ENCODE data around the gene COPS4. TPM values are rescaled to one million over a fixed set of nuclear protein-coding genes. Genes with fewer than 3 reads are reported as not detected.

Gene COPS4
- total and polyA plus RNA-seq, 11 donors, result 13.0 to 67.2 (median 54.5) TPM

Other genes starting within 250 kb of the COPS4 start
- 1 to 10 TPM; 1.4 to 6.8 (median 3.0) TPM for gene SCD5, start 236.4 kb upstream of the COPS4 start, total RNA-seq
- 1 to 10 TPM; 2.4 to 2.5 TPM for gene SCD5, start 236.4 kb upstream of the COPS4 start, polyA plus RNA-seq
- 100 to 1,000 TPM in 6 of 9 donors, 10 to 100 TPM in 3; 81.0 to 168 (median 101) TPM for gene SEC31A, start 144.0 kb upstream of the COPS4 start, total RNA-seq
- 10 to 100 TPM; 86.6 to 98.7 TPM for gene SEC31A, start 144.0 kb upstream of the COPS4 start, polyA plus RNA-seq
- 1 to 10 TPM; 3.1 to 7.7 (median 5.4) TPM for gene THAP9, start 134.4 kb upstream of the COPS4 start, total RNA-seq
- gene THAP9, start 134.4 kb upstream of the COPS4 start, polyA plus RNA-seq, result 1 to 10 TPM; 2.9 to 4.4 TPM
- gene LIN54, start 24.4 kb upstream of the COPS4 start, total RNA-seq, result 10 to 100 TPM in 2 of 9 donors, 1 to 10 TPM in 7; 6.3 to 11.4 (median 7.2) TPM
- gene LIN54, start 24.4 kb upstream of the COPS4 start, polyA plus RNA-seq, result 1 to 10 TPM; 1.6 to 5.1 TPM
- gene PLAC8, start 79.5 kb downstream of the COPS4 start, total RNA-seq, result 10 to 100 TPM in 1 of 9 donors, 1 to 10 TPM in 2, under 1 TPM in 4, not detected in 2; 0.31 to 11.3 (median 0.83) TPM
- gene PLAC8, start 79.5 kb downstream of the COPS4 start, polyA plus RNA-seq, result under 1 TPM; 0.38 to 0.73 TPM
- gene COQ2, start 249.6 kb downstream of the COPS4 start, total RNA-seq, result 10 to 100 TPM; 18.0 to 26.3 (median 22.9) TPM
- gene COQ2, start 249.6 kb downstream of the COPS4 start, polyA plus RNA-seq, result 10 to 100 TPM; 10.4 to 16.4 TPM

Measured in heart left ventricle (tissue), 11 donors.